Activated naive CD4-positive, alpha-beta T cell (primary cell): ENCODE measurements around the gene DPY19L2.
"Not testable (repeated sequence)": the region's sequence is repeated elsewhere in the genome, so short reads cannot be mapped to it uniquely, and the experiment has no call there.

Experiments used
- DNase-seq, 4 experiments: peaks; one replicate each; lab custom pipeline; 2025; lab: John Stamatoyannopoulos, UW

Gene DPY19L2

DNA sequence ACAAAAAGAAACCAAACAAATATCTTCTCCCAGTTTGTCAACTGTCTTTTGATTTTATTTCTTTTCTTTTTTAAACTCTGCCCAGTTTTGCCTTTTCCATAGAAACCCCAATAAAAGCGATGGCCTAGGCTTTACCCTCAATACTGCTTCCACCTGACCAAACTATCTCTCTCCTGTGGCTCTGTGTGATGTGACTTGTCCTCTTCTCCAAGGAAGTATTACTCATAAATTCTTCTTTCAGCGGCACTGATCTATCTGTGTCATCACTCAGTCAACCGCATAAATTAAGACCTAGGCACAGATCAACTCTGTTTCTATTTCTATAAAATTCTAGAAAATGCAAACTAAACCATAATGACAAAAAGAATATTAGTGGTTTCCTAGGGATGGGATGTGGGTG lies 9.8 kb downstream of the DPY19L2 start:
- not testable (repeated sequence) for DNase-seq

DNA sequence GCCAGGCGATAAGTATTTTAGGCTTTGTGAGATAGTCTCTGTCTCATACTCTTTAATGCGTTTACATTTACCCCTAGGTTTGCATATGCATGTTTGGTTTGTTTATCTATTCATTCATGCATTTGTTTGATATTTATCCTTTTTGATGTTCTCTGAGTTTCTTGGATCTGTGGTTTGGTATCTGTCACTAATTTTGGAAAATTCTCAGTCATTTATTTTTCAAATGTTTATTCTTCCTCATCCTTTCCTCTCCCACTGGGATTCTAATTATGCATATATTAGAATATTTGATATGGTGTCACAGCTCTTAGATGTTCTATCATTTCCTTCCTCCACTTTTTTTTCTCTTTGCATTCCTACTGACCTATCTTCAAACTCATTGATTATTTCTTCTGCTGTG lies 11.9 kb downstream of the DPY19L2 start:
- not testable (repeated sequence) for DNase-seq

DNA sequence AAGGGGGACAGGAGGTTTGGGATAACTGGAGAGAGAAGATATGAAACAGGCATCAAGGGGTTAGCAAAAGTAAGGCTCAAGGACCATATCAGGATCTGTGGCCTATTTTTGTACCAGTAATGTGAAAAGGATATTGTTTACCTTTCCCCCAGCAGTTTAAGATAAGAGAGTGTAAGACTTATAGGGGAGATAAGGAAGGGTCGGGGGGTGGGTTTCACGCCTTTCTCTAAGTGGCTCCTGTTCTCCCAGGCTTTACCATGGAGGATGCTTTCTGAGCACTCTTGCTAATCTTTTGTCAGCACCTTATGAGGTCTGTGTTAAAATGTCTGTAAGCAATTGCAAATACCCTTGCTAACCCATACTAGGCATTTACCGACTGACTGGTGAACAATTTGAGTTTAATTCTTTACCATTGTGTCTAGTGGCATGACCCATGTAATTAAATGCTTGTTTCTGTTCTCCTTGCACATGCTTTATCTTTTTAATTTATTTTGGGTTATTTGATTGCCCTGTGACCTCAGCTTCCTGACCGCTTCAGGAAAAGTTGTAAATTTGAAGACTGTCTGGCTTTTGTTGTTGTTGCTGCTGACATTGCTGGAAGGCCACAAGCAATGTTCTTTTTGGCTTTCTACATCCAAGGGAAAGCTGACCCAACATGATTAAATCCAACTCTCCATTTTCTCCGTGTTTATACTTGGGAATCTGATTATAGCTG lies 12.6 kb downstream of the DPY19L2 start:
- DNase-seq = not testable (repeated sequence)

DNA sequence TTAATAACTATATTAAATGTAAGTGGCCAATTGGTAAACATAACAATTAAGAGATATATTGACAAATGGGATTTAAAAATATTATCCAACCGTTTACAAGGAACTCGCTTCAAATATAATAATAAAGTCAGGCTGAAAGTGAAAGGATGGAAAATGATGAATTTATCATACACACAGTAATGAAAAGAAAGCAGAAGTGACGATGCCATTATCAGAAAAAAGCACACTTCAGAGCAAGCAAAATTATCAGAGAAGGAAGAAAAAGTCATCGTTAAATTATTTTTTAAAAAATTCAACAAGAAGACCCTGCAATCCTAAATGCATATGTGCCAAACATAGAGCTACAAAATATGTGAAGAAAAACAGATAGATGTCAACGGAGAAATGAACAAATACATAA lies 13.8 kb downstream of the DPY19L2 start:
- not testable (repeated sequence) for DNase-seq

DNA sequence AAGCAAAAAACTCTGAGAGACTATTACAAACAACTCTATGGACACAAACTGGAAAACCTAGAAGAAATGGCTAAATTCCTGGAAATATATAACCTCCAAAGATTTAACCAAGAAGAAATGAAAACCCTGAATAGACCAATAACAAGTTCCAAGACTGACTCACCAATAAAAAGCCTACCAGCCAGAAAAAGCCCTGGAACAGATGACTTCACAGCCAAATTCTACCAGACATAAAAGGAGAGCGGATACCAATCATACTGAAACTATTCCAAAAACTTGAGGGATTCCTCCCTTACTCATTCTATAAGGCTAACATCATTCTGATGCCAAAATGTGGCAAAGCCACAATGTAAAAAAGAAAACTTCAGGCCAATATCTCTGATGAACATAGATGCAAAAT lies 18.8 kb downstream of the DPY19L2 start:
- not testable (repeated sequence) for DNase-seq

DNA sequence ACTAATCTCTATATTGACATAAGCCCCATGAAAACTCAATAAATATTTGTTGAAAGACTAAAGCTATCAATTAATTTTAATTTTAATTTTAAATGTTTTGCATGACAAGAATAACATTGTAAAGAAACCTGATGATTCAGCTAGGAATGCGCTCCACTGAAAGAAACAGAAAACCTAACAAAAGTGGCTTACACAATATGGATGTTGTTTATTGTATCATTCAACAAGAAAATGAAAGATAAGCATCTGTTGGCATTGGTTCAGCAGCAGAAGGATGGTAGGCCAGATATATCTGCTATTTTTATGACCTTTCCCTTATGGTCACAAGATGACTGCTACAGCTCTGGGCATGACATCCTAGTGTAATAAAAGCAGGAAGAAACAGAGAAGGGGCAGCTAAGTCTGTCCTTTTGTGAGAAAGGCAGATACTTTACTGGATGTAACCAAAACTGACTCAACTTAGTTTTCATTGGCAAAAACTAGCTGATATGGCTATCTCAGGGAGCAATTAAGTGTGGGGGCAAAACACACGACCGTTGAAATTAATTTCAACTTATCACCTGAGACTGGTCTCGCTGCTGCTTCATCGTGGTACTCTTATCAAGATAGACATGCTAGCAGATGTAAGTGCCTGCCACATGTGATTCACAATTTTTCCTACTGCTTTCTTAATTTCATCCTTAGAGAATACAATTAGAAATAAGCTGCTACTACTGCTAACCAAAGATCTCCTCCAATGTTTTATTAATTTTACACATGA lies 24.7 kb downstream of the DPY19L2 start:
- DNase-seq = not testable (repeated sequence)

DNA sequence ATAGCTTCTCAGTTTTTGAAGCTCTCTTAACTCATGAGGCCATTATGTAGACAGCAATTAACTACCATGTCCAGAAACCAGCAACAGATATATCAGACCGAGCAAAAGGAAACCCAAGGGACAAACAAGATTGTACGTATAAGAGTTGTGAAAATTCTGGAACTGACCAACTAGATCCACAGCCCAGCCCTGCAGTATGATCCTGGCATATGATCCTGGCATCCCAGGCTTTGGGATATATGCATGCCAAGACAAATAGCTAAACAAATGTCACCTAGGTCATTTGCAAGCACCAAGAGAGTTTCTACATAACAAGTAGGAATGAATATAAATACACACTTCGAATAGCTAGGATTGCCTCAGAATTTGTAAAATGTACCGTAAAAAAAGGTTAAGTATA lies 44.0 kb downstream of the DPY19L2 start:
- not testable (repeated sequence) for DNase-seq

DNA sequence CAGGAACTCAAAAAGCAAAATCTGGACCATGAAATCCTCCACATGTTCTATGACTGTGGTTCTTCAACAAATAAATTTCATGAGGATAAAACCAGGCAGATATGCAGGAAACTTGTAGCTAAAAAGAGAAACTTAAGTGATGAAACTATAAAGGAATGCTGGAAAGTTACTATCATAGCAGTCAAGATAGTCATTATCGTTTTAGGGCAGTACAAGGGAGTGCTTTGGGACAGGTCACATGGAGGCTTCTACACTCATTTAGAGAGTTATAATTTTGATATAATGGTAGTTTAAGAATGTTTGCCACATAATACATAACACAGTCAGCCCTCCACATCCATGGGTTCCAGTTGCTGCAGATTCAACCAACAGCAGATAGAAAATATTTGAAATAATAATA lies 52.7 kb downstream of the DPY19L2 start:
- DNase-seq = not testable (repeated sequence)

DNA sequence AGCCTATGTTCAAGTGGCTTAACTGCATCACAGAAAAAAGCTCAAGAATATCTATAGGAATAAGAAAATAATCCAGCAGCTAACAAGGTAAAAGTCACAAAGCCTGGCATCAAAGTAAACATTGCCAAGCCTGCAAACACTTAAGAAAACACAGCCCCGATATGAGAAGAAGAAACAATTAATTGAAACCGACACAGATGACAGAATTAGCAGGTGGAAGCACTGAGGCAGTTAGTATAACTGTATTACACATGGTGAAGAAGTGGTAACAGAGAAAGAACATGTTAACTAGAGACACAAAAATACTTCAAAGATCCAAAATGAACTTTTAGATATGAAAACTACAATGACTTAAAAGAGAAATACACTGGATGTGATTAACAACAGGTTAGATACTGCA lies 57.0 kb downstream of the DPY19L2 start:
- DNase-seq = not testable (repeated sequence)

DNA sequence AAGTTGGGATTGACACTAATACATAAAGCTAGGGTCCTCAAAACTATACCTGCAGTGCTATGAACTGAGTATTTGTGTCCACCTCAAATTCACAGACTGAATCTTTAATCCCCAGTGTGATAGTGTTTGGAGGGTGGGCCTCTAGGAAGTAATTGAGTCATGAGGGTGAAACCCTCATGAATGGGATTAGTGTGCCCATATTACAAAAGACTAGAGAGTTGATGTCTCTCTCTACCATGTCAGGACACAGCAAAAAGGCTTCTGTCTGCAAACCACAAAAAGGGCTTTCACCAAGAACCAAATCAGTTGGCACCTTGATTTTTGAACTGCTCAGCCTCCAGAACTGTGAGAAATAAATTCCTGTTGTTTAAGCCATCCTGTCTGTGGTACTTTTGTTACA lies 59.0 kb downstream of the DPY19L2 start:
- DNase-seq = not testable (repeated sequence)

DNA sequence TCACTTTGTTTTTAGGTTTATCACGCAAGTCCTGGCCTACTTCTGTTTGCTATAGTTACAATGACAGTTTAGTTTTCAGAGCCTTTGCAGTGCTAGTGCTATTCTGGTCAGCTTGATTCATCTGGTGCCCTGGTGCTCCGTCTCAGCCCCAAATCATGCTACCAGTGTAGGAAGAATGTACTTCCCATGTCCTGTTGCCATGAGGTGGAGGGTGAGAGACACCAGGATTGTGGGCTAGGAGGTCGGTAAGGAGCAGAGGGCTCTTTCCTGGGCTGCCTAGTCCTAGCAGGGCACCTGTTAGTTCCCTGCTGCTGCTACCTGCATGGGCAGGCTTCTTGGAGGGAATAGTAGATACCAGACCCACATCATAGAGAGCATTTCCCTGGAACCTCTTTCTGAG lies 63.3 kb downstream of the DPY19L2 start:
- not testable (repeated sequence) for DNase-seq

DNA sequence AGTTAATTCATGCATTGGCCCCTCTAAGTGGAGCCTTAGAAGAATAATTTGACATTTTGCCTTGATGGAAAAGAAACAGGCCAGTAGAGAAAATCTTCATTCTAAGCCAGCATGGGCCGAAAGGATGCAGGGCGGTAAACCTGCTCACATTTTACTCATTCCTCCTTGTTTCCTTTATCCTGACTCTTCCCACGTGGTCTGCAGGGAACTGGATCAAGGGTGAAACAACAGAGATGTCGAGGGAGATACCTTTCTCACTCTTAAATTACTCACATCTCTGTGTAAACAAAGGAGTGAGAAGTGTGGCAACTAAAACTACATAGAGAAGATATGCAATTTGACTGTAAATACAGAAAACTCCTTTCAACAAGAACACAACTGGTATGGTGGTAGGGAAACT lies 73.5 kb downstream of the DPY19L2 start:
- not testable (repeated sequence) for DNase-seq

DNA sequence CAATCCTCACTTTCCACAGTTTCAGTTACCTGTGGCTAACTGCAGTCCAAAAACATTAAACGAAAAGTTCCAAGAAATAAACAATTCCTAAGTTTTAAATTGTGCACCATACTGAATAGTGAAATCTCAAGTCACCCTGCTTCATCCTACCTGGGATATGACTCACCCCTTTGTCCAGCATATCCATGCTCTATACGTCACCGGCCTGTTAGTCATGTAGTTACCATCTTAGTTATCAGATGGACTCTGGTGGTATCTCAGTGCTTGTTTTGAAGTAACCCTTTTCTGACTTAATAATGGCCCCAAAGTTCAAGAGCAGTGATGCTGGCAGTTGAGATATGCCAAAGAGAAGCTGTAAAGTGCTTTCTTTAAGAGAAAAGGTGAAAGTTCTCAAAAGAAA lies 83.9 kb downstream of the DPY19L2 start:
- not testable (repeated sequence) for DNase-seq

DNA sequence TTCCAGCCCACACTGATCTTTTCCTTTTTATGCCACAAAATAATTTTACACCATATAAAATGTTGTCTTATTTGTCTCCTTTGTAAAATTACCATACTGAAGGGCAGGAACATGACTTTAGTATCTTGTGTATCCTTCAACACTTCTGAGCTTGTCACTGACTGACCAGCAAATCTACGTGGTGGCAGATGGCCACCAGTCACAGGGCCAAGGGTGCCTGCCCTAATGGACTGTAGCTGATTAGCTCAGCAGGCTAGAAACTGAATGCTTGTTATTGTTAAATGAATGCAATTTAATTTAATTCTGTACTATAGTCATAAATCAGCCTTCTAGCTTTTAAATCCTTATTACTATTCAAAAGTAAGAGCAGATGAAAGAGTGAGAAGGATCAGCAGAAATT lies 85.0 kb downstream of the DPY19L2 start:
- DNase-seq = not testable (repeated sequence)

DNA sequence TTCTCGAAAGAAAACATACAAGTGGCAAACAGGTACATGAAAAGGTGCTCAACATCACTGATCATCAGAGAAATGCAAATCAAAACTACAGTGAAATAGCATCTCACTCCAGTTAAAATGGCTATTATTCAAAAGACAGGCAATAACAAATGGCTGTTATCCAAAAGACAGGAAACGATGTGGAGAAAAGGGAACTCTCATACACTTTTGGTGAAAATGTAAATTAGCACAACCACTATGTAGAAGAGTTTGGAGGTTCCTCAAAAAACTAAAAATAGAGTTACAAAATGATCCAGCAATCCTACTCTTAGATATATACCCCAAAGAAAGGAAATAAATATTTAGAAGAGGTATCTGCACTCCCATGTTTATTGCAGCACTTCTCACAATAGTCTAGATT lies 90.7 kb downstream of the DPY19L2 start:
- DNase-seq = not testable (repeated sequence)

DNA sequence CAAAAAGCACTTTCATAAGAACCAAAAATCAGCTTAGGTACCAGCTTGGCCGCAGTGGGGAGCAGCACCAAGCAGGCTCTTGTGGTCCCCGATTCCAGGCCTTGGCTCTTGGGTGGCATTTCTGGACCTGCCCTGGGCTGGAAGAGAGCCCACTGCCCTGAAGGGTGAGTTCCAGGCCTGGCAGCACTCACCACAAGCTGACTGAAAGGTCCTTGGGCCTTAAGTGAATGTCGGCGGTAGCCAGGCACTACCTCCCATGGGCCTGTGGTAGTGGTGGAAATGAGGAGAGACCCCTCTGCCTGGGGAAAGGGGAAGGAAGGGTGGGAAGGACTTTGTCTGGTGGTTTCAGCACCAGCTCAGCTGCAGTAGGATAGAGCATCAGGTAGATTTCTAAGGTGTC lies 96.3 kb downstream of the DPY19L2 start:
- DNase-seq = not testable (repeated sequence)

DNA sequence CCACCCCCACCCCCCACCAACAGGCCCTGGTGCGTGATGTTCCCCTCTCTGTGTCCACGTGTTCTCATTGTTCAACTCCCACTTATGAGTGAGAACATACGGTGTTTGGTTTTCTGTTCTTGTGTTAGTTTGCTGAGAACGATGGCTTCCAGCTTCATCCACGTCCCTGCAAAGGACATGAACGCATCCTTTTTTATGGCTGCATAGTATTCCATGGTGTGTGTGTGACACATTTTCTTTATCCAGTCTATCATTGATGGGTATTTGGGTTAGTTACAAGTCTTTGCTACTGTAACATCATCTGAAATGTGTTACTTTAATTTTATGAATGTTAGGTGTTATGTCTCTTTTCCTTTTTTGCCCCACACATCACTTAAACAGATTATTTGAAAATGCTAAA lies 109.8 kb downstream of the DPY19L2 start:
- DNase-seq = not testable (repeated sequence)

DNA sequence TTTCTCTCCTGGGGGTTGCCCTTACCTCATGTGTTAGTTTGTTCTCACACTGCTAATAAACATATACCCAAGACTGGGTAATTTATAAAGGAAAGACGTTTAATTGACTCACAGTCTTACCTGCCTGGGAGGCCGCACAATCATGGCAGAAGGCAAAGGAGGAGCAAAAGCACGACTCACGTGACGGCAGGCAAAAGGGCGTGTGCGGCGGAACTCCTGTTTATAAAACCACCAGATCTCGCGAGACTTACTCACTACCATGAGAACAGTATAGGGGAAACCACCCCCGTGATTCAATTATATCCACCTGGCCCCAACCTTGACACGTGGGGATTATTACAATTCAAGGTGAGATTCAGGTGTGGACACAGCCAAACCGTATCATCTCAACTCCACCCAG lies 116.9 kb downstream of the DPY19L2 start:
- not testable (repeated sequence) for DNase-seq

DNA sequence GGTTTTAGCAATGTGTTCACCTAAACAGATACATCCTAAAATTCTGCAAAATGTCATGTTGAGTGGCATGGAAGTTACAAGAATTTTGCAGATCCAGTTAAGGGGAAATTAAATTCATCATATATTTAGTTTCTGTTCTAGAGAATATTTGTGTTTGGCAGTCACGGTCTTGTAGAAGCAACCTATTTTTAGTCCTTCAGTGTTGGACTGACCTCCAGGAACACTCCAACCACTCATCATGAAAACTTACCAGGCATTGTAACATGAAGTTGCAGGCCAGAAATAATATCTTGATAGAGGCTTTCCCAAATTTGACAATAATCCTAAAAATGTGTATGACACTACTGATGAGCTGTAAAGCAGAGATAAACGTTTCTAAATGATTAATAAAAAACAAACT lies 119.3 kb downstream of the DPY19L2 start:
- not testable (repeated sequence) for DNase-seq

DNA sequence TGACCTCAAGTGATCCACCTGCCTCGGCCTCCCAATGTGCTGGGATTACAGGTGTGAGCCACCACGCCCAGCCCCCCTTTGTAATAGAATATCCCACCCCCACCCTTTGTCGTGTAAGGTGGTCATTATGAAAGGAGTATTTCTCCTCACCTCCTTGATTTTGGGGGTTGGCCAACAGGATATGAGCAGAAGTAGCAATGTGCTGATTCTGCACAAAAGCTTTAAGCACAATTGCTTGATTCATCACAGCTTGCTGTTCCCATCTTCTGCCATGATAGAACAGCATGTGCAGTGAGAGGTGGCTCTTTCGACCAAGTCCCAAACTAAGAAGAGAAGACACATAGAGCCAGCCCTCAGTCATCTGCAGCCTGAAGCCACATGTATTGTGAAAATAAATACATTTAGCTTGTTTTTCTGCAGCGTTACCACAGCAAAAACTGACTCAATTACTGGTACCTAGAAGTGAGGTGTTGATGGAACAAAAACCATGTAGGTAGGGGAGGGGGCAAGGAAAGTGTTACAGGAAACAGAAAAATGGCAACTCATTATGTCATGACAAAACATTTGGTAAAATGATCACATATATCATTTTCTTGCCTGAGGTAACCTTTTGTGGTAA lies 122.9 kb downstream of the DPY19L2 start:
- DNase-seq = not testable (repeated sequence)

DNA sequence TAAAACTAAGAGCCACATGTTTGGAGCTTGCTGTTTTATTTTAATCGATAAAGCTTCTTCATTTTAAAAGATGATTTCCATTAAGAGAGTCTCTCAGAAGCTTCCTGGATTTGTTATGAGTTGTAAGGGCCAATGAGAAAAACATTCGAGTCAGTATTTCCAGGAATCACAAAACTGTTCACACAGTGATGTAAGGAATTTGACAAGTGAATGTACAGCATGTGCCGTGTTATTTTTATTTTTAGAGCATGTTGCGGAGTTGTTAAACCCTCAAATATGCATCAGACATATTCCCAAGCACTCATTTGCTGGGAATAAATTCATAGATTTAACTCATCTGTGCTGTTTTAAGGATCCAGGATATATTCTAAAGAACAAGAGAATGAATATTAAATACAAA lies 129.6 kb downstream of the DPY19L2 start:
- not testable (repeated sequence) for DNase-seq

DNA sequence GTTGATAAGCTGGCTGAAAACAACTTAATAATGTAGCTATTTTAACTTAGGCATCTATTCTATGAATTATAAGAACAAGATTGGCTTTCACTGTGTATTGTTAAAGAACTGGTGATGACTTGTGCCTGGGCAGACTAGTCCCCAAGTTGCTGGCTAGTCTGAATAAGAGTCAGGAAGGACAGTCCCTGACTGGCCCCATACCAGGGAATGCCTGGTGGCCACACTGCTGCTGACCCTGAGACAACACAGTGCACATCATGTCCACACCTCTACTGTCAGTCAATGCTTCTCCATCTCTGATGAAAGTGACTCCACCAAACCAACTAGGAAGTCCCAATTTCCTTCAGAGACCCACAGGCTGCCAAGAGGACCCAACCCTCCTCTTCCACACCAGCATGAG lies 130.5 kb downstream of the DPY19L2 start:
- DNase-seq = not testable (repeated sequence)

DNA sequence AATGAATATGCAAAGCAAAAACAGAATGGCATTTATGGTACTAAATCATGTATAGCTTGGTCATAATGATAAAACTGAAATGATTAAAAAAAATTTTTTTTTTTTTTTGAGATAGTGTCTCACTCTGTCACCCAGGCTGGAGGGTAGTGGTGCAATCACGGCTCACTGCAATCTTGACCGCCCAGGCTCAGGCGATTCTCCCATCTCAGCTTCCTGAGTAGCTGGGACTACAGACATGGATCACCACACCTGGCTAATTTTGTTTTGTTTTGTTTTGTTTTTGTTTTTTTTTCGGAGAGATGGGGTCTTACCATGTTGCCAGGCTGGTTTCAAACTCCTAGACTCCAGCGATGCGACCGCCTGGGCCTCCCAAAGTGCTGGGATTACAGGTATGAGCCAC lies 138.7 kb downstream of the DPY19L2 start:
- DNase-seq = not testable (repeated sequence)
